GM12892 (cell line): ENCODE results near the gene TOP1.
"Not testable (repeated sequence)": the region's sequence is repeated elsewhere in the genome, so short reads cannot be mapped to it uniquely, and the experiment has no call there.

Experiments
- POLR2A ChIP-seq: IDR thresholded peaks from 2 replicates; pipeline ENCODE4 v1.6.1; 2011; ENCODE audit warnings: low read depth, low read length, control low read depth
- POLR2AphosphoS5 ChIP-seq: IDR thresholded peaks from 2 replicates; pipeline ENCODE4 v1.6.1; 2011; ENCODE audit warnings: low read depth, low read length, control low read depth

GRCh38 chr20:41003936-41004294 is 24.7 kb upstream of the TOP1 start:
- TF ChIP-seq POLR2AphosphoS5, POLR2A: not testable (repeated sequence)
